T47D (cell line): ENCODE measurements around the gene PATJ.

Experiments
- DNase-seq, 2 experiments: peaks; one replicate each; pipeline versions ENCODE4 v3.0.0 to v3.0.0-alpha.2; 2011 to 2012; ENCODE audit warnings: low read depth in 1 of 2, low spot score in 1 of 2
- JUND ChIP-seq: IDR thresholded peaks from 2 replicates; pipeline ENCODE4 v1.6.1; 2012; ENCODE audit warnings: low read depth
- in situ Hi-C: cut with HindIII; loops from 2 replicates; pipeline ENCODE4 v1.10.0; 2016; ENCODE audit warnings: low sequenced_read_pairs, low pct_unique_long_range_greater_than_20kb

PATJ gene

DNA sequence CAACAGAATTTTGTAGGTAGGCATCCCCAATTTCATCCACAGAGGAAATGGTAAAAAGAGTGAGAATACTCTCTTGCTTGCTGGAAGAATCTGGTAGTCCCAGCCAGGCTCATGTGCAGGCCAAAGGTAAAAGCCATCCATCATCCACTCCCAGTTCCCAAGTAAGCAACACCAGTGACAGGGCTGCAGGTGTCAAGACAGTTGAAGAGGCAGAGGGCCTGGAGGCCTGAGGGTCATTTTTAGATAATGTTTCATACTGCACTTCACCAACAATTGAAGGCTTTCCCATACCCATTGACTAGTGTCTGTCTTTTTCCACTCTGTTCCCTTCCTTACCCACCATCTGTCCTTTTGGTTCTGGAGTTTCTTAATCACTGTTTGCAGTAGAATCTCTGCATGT lies 310.7 kb downstream of the PATJ start:
- in situ Hi-C loops: no loop called here
- DNase-seq: no peak
- no peak for TF ChIP-seq JUND

DNA sequence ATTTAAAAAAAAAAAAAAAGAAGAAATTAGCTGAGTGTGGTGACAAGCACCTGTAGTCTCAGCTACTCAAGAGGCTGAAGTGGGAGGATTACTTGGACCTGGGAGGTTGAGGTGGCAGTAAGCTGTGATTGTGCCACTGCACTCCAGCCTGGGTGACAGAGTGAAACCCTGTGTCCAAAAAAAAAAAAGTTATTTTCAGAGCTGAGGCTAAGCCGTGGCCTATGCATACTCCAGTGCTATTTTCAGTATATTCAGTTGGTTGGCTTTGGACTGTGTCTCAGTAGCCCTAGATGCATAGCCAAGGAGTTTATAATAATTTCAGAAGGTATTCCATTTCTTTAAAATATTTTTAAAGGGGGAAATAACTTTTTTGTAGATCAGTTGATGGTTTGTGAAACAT lies 311.9 kb downstream of the PATJ start:
- no peak for TF ChIP-seq JUND
- in situ Hi-C loops: no loop called here
- no peak for DNase-seq

DNA sequence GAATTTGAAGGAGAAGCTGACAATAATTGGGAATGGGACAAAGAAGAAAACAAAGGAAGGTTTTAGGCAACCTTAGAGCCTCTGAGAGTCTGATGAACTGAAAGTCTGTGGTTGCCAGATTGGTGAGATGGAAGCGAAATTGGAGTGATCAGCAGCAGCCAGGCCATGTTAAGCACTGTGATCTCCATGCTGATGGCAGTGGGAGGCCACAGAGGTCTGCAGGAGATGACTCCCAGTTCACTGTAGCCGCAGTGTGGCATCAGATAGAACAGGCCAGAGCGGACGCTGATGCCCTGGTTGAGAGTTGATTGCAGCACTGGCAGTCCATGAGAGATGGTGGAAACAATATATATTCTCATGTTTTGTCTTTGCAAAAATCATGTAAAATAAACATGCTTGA lies 314.9 kb downstream of the PATJ start:
- TF ChIP-seq JUND: no peak
- in situ Hi-C loops: no loop called here

GRCh38 chr1:62057641-62058290 lies 315.5 kb downstream of the PATJ start:
- TF ChIP-seq JUND: no peak
- DNase-seq: no peak
- in situ Hi-C loops: no loop called here

More for the DNA sequence above, 314.9 kb downstream of the PATJ start:
- DNase-seq: no peak

DNA sequence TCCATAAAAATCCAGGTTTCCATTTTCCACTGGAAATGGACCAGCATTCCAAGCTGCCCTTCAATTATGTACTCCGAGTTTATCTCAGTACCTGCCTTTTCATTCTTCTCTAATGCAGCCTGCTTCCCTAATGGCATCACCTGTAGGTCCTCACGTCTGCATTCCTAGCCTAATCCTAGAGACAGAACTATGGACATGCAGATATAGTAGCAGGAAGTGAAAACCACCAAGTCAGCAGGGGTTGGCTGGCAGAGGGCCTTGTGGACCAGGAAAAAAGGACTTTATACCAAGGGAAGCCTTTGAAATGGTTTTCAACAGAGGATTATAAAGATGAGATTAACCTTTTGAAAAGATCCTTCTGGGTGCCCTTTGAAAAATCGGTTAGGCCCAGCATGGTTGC lies 316.7 kb downstream of the PATJ start:
- in situ Hi-C loops: no loop called here
- DNase-seq: no peak
- TF ChIP-seq JUND: no peak

DNA sequence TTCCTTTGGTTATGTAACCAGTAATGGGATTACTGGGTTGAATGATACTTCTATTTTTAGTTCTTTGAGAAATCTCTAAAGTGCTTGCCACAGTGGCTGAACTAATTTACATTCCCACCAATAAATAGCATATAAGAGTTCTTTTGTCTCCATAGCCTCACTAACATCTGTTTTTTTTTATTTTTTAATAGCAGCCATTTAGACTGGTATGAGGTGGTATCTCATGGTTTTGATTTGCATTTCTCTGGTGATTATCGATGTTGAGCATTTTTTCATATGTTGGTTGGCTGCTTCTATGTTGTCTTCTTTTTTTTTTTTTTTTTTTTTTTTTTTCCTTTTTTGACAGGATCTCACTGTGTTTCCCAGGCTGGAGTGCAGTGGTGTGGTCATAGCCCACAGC lies 319.8 kb downstream of the PATJ start:
- TF ChIP-seq JUND: no peak
- in situ Hi-C loops: no loop called here
- no peak for DNase-seq

DNA sequence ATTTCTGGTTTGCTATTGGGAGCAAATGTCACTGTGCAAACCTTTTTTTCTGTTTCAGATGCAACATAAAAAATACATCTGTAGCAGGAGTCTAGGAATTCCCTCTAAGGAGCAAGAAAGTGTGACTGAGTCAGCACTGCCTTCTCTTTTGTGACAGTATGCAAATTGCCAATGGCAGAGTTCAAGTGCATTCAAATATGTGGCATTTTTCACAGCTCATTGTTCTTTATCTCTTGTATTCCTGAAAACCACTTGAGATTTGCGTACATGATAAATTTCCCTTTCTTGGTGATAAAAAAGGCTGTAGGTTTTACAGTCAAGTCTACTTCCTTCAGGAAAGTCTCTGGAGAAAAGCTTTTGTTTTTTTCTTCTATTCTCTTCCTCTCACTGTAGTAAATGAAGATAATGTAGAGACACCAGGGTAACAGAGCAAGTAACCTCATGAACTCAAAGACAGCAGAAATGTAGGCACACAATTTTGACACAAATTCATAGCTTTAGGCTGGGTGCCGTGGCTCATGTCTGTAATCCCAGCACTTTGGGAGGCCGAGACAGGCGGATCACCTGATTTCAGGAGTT lies 322.6 kb downstream of the PATJ start:
- DNase-seq: no peak
- in situ Hi-C loops: no loop called here
- TF ChIP-seq JUND: no peak

- no peak for TF ChIP-seq JUND
- DNase-seq: no peak
- in situ Hi-C loops: no loop called here
Observed at GRCh38 chr1:62066713-62067112, 324.4 kb downstream of the PATJ start.

- no peak for TF ChIP-seq JUND
- in situ Hi-C loops: no loop called here
- DNase-seq: no peak
Observed at GRCh38 chr1:62068416-62068843, 326.1 kb downstream of the PATJ start.

DNA sequence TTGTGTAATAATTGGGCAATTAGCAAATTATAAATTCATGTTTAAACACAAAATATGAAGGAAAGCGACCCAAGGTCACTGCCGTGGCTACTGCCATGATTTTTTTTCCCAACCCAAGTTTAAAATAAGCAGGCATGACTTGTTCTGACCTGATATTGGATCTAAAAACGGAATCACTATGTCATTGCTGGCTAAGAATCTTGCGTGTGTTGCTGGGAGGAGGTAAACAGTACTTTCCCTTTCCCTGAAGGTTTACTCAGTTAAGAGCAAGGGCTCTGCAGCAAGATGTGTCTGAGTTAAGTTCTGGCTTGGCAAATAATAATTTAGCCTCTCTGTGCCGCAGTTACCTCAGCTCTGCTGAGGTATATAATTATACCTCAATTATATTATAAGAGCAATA lies 326.7 kb downstream of the PATJ start:
- no peak for TF ChIP-seq JUND
- DNase-seq: no peak
- in situ Hi-C loops: no loop called here

DNA sequence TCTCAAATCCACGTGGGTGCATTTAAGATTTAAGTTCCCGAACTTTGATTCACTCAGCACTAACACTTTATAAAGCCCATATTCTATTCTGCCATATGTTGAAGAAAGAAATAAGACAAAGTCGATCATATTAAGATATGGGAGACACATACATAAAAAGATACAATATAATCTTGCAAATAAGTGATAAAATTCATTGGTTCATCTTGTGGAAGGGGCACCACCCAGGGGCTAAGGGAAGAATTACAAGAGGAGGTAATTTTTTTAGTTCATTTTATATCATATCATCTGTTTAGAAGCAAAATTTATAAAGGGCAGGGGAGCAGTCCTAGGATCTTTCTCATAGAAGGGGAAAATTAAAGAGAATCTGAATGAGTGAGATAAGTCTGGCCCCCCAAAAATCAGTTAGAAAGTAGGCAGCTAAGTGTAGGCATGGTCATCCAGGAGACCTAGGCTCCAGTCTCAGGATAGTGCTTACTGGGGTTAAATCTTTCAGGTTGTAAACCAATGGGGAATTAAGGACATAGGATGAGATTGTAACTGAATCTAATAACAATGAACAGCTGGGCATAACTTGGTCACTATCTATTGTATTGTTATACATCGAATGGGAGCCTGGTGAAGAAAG lies 328.2 kb downstream of the PATJ start:
- no peak for TF ChIP-seq JUND
- in situ Hi-C loops: no loop called here
- no peak for DNase-seq

DNA sequence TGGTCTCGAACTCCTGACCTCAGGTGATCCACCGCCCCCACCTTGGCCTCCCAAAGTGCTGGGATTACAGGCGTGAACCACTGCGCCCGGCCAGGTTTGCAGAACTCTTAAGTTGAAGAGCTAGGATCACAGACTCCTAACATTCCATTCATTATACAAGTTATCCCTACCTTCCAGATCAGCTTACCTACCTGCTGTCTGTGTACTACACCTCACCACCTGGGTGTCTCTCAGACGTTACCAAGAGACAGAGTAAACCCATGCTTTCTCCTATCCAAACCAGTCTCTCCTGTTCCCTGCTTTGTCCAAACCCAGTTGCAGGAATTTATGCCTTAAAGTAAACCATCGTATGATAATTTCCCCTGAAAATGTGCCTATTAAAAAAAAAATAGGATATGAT lies 329.4 kb downstream of the PATJ start:
- in situ Hi-C loops: no loop called here
- TF ChIP-seq JUND: no peak
- peak in 1 of 2 experiments; percentile 36 for DNase-seq

GRCh38 chr1:62076286-62076685 lies 334.0 kb downstream of the PATJ start:
- in situ Hi-C loops: no loop called here
- peak in 1 of 2 experiments; percentile 21 for DNase-seq
- no peak for TF ChIP-seq JUND

DNA sequence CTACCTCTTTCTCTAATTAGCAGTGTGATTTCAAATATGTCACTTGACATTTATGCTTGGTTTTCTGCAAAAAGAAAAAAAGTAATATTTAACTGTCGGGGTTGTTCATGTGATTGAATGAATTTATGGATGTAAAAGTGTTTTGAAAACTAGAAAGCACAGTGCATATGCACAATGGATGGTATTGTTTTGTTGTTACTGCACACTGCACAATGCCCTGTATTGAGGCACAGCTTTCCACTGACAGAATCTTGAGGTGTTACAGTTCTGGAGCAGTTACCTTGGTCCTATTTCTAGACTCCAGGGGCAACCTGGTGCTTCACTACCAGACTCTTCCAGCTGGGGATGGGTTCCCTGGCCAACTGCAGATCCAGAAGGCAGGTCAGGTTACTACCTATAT lies 335.5 kb downstream of the PATJ start:
- no peak for DNase-seq
- in situ Hi-C loops: no loop called here
- no peak for TF ChIP-seq JUND
